HepG2 (cell line): ENCODE results near the gene ADGRL3. TPM values are rescaled to one million over a fixed set of nuclear protein-coding genes. Genes with fewer than 3 reads are reported as not detected.

Experiments used
- ATAC-seq: fragments of 200-7000 bp; cut with Tn5 transposase; 3 replicates; pipeline ENCODE4 v1.9.1; 2020; ENCODE audit warnings: mild to moderate bottlenecking, moderate library complexity
- BruUV-seq: library from RNA; stranded (reverse); fragments of 400-500 nt; replicated peaks from 2 replicates; lab custom pipeline; 2021; lab: Mats Ljungman, UMichigan
- CTCF ChIA-PET: fragments of 300-600 bp; formaldehyde crosslinking; extraction: SDS; loops from one replicate; lab custom pipeline; 2021; ENCODE audit warnings: low total read pairs, inconsistent platforms, low intra/inter-chr PET ratio; lab: Yijun Ruan, JAX
- POLR2A ChIA-PET: fragments of 350-600 bp; sonication (Branson Sonifier 250); formaldehyde crosslinking; loops from one replicate; lab custom pipeline; 2020; ENCODE audit warnings: antibody characterized with exemption, inconsistent platforms; lab: Yijun Ruan, JAX
- DNase-seq: peaks from one replicate; pipeline ENCODE4 v3.0.0-alpha.2; 2015; ENCODE audit warnings: low spot score
- FAIRE-seq: peaks from 3 replicates; lab custom pipeline; 2011; peaks lifted over from hg19 to GRCh38; lab: Jason Lieb, UNC
- H2AFZ ChIP-seq: one replicate; pipeline ENCODE4 v1.6.1; 2011; ENCODE audit warnings: low read length, inconsistent platforms
- H3K27ac ChIP-seq: fragments of 300-600 bp; 3 replicates; pipeline ENCODE4 v1.8.0; 2011; ENCODE audit warnings: mixed run types, mild to moderate bottlenecking, mixed read lengths, low read length, inconsistent platforms; ENCODE audit not compliant: insufficient read depth; ENCODE audit errors: extremely low read length
- H3K27me3 ChIP-seq, 2 experiments: fragments of 200-600 bp in 1 of 2; 2 replicates in 1 of 2; 3 replicates in 1 of 2; pipeline versions ENCODE4 v1.6.0 to v1.8.0; 2011; ENCODE audit warnings: low read length in 2 of 2, mild to moderate bottlenecking in 2 of 2, moderate library complexity in 2 of 2, inconsistent platforms in 1 of 2; ENCODE audit not compliant: insufficient read depth in 2 of 2, control insufficient read depth in 1 of 2
- H3K36me3 ChIP-seq, 2 experiments: fragments of 200-600 bp in 1 of 2; replicated peaks in 1 of 2; 2 replicates in 1 of 2; 3 replicates in 1 of 2; pipeline versions ENCODE4 v1.5.1 to v1.8.0; 2011; ENCODE audit warnings: low read length in 2 of 2, inconsistent platforms in 1 of 2; ENCODE audit not compliant: insufficient read depth in 2 of 2, control insufficient read depth in 1 of 2
- H3K4me1 ChIP-seq: 2 replicates; pipeline ENCODE4 v1.5.1; 2012; ENCODE audit warnings: low read length, inconsistent platforms; ENCODE audit not compliant: insufficient read depth
- H3K4me2 ChIP-seq: 2 replicates; pipeline ENCODE4 v1.6.0; 2011; ENCODE audit warnings: low read depth, low read length, inconsistent platforms
- H3K4me3 ChIP-seq, 3 experiments: fragments of 200-600 bp in 1 of 3; sonication (generic), shearing (Covaris generic) in 1 of 3; replicated peaks in 1 of 3; 2 replicates each; pipeline ENCODE4 v1.5.1; 2011 to 2016; ENCODE audit warnings: low read length in 3 of 3, inconsistent platforms in 2 of 3, low read depth in 2 of 3, mild to moderate bottlenecking in 2 of 3, control low read depth in 1 of 3, mixed read lengths in 1 of 3; ENCODE audit not compliant: insufficient read depth in 1 of 3
- H3K79me2 ChIP-seq: one replicate; pipeline ENCODE4 v1.6.1; 2011; ENCODE audit warnings: low read length, inconsistent platforms; ENCODE audit not compliant: insufficient read depth
- H3K9ac ChIP-seq: 2 replicates; pipeline ENCODE4 v1.6.0; 2011; ENCODE audit warnings: mild to moderate bottlenecking, low read depth, low read length, inconsistent platforms; ENCODE audit not compliant: insufficient read depth
- H3K9me3 ChIP-seq: 2 replicates; pipeline ENCODE4 v1.5.1; 2012; ENCODE audit warnings: mild to moderate bottlenecking, low read length
- H4K20me1 ChIP-seq: 2 replicates; pipeline ENCODE4 v1.6.0; 2011; ENCODE audit warnings: inconsistent platforms, mild to moderate bottlenecking, low read length, moderate library complexity; ENCODE audit not compliant: insufficient read depth
- CC2D1A ChIP-seq: sonication (generic); formaldehyde crosslinking; IDR thresholded peaks from 2 replicates; pipeline ENCODE4 v1.8.1; 2023; ENCODE audit warnings: mild to moderate bottlenecking, missing genetic modification reagents
- MTF1 ChIP-seq: sonication (generic); formaldehyde crosslinking; IDR thresholded peaks from 2 replicates; pipeline ENCODE4 v1.5.0; 2020; ENCODE audit warnings: missing genetic modification reagents
- NCOA5 ChIP-seq: sonication (generic); formaldehyde crosslinking; IDR thresholded peaks from 2 replicates; pipeline ENCODE4 v1.4.0; 2020; ENCODE audit warnings: missing genetic modification reagents
- POGZ ChIP-seq: sonication (generic); formaldehyde crosslinking; IDR thresholded peaks from 2 replicates; pipeline ENCODE4 v1.4.0; 2020; ENCODE audit warnings: mild to moderate bottlenecking, missing genetic modification reagents
- SRSF1 ChIP-seq: fragments of 200-400 bp; formaldehyde crosslinking; optimal IDR thresholded peaks from 2 replicates; pipeline ENCODE3; 2017; ENCODE audit warnings: mild to moderate bottlenecking, low read depth, low read length, moderate library complexity
- STAG1 ChIP-seq: sonication (generic); formaldehyde crosslinking; IDR thresholded peaks from 2 replicates; pipeline ENCODE4 v1.4.0; 2020; ENCODE audit warnings: missing genetic modification reagents
- ZFP91 ChIP-seq: sonication (generic); formaldehyde crosslinking; IDR thresholded peaks from 2 replicates; pipeline ENCODE4 v1.9.0; 2022; ENCODE audit warnings: missing genetic modification reagents, mild to moderate bottlenecking, borderline replicate concordance
- ZNF652 ChIP-seq: IDR thresholded peaks from 2 replicates; pipeline ENCODE4 v1.6.1; 2016; ENCODE audit warnings: low read depth, borderline replicate concordance
- ZNF710 ChIP-seq: sonication (generic); formaldehyde crosslinking; IDR thresholded peaks from 2 replicates; pipeline ENCODE4 v1.5.0; 2020; ENCODE audit warnings: mild to moderate bottlenecking, missing genetic modification reagents, borderline replicate concordance
- ZNF773 ChIP-seq: sonication (generic); formaldehyde crosslinking; IDR thresholded peaks from 2 replicates; pipeline ENCODE4 v1.4.0; 2020; ENCODE audit warnings: missing genetic modification reagents, borderline replicate concordance
- ZSCAN21 ChIP-seq: sonication (generic); formaldehyde crosslinking; IDR thresholded peaks from 2 replicates; pipeline ENCODE4 v1.8.0; 2022; ENCODE audit warnings: mild to moderate bottlenecking, missing genetic modification reagents, moderate library complexity, borderline replicate concordance
- ZSCAN31 ChIP-seq: sonication (generic); formaldehyde crosslinking; IDR thresholded peaks from 2 replicates; pipeline ENCODE4 v1.5.0; 2020; ENCODE audit warnings: low read depth, mild to moderate bottlenecking, missing genetic modification reagents
- ZSCAN9 ChIP-seq: IDR thresholded peaks from 2 replicates; pipeline ENCODE4 v1.6.1; 2016; ENCODE audit warnings: borderline replicate concordance
- in situ Hi-C: cut with HindIII; loops from 2 replicates; pipeline ENCODE4 v1.10.0; 2017; ENCODE audit warnings: low pct_unique_long_range_greater_than_20kb; ENCODE audit not compliant: extremely low pct_ligation_motif_present
- intact Hi-C: fragments of 100-400 bp; cut with micrococcal nuclease; formaldehyde crosslinking; loops from one replicate; pipeline ENCODE4 v1.10.0; 2022; ENCODE audit not compliant: unreplicated experiment
- polyA plus RNA-seq, 8 experiments: library from polyadenylated mRNA; depleted of rRNA in 3 of 8; stranded (reverse) in 7 of 8; unstranded in 1 of 8; fragments of >200 nt; fragmentation: Illumina TruSeq in 4 of 8; extraction: Trizol in 4 of 8; gene quantifications; 2 replicates each; pipeline versions ENCODE4 v1.2.1 to v1.2.3, GENCODE V29; 2011 to 2016; ENCODE audit warnings: low read depth in 4 of 8, missing spikeins in 1 of 8, mixed read lengths in 1 of 8; ENCODE audit not compliant: insufficient read depth in 1 of 8
- total RNA-seq, 5 experiments: library from RNA; depleted of rRNA; stranded (reverse); fragments of >200 nt; fragmentation: Illumina TruSeq; extraction: Trizol; gene quantifications; 2 replicates each; pipeline ENCODE4 v1.2.3, GENCODE V29; 2016; ENCODE audit warnings: low read depth in 1 of 5
- TF ChIP-seq, protein P1 (sequence below): sonication (generic); formaldehyde crosslinking; IDR thresholded peaks from 2 replicates; pipeline ENCODE4 v1.4.0; 2020; ENCODE audit warnings: missing genetic modification reagents, borderline replicate concordance
- TF ChIP-seq, protein P2 (sequence below): sonication (generic); formaldehyde crosslinking; IDR thresholded peaks from 2 replicates; pipeline ENCODE4 v1.8.1; 2023; ENCODE audit warnings: mild to moderate bottlenecking, missing genetic modification reagents

Gene ADGRL3
- total and polyA plus RNA-seq, 2 of the 13 experiments (the other 11 are each of a cell fraction or from before 2014, with no cell fraction given) = 0.04 to 0.05 TPM

DNA sequence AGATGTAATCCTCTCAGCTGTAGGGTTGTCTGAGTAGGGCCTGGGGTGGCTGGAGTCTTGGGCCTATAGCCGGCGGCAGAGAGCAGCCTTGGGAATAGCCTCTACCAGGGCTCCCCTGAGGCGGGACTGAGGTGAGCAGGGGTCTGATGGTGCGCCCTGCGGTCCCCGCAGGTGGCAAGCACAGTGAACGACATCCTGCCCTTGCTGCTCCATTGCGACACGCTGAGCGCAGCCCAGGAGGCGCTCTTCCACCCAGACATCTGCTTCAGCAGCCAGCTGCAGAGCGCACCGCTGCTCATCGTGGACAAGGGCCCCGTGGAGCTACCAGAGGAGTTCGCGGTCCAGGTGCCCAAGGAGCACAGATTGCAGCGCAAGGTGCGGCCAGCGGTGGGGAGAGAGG lies 317.0 kb downstream of the ADGRL3 start (continued):
- TF ChIP-seq, protein P1, sequence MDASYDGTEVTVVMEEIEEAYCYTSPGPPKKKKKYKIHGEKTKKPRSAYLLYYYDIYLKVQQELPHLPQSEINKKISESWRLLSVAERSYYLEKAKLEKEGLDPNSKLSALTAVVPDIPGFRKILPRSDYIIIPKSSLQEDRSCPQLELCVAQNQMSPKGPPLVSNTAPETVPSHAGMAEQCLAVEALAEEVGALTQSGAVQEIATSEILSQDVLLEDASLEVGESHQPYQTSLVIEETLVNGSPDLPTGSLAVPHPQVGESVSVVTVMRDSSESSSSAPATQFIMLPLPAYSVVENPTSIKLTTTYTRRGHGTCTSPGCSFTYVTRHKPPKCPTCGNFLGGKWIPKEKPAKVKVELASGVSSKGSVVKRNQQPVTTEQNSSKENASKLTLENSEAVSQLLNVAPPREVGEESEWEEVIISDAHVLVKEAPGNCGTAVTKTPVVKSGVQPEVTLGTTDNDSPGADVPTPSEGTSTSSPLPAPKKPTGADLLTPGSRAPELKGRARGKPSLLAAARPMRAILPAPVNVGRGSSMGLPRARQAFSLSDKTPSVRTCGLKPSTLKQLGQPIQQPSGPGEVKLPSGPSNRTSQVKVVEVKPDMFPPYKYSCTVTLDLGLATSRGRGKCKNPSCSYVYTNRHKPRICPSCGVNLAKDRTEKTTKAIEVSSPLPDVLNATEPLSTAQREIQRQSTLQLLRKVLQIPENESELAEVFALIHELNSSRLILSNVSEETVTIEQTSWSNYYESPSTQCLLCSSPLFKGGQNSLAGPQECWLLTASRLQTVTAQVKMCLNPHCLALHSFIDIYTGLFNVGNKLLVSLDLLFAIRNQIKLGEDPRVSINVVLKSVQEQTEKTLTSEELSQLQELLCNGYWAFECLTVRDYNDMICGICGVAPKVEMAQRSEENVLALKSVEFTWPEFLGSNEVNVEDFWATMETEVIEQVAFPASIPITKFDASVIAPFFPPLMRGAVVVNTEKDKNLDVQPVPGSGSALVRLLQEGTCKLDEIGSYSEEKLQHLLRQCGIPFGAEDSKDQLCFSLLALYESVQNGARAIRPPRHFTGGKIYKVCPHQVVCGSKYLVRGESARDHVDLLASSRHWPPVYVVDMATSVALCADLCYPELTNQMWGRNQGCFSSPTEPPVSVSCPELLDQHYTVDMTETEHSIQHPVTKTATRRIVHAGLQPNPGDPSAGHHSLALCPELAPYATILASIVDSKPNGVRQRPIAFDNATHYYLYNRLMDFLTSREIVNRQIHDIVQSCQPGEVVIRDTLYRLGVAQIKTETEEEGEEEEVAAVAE = no peak
- TF ChIP-seq ZSCAN31 (CRISPR knock-in tag) (peak; percentile 31; the same call in 1 of the 2 replicates), ZSCAN21 (CRISPR knock-in tag) (no peak), STAG1 (CRISPR knock-in tag) (peak; percentile 67), ZFP91 (CRISPR knock-in tag) (peak; percentile 51; the same call in 1 of the 2 replicates)

DNA sequence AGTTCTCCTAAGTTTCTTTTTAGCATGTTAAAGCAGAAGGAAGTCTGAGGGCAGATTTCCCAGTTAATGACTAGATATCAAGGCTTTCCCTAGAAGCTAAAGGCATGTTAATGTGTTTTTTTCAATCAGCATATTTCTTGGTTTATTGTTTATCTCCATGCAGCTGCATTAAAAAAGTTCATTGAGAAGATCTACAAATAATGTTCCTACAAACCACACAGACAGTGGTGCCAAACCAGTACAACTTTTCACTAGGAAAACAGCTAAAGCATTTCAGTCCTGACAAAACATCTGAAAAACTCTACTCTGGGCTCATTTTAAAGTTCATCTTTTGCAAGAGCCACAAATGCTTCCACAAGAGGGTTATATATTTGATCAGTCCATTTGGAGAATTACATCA lies 320.0 kb downstream of the ADGRL3 start:
- no TSS peak for BruUV-seq
- Histone ChIP-seq H3K27me3 (no peaks in the 10 kb centered on the region), H3K4me2 (no peak overlapping the region), H3K4me3 (no peak overlapping the region), H3K9ac (no peak overlapping the region), H3K9me3 (no peaks in the 10 kb centered on the region), H3K36me3 (no peaks in the 10 kb centered on the region), H2AFZ (no peak overlapping the region), H3K79me2 (no peaks in the 10 kb centered on the region), H3K4me1 (no peaks in the 10 kb centered on the region), H3K27ac (no peak overlapping the region), H4K20me1 (no peaks in the 10 kb centered on the region)
- intact Hi-C loops = no loop called here
- TF ChIP-seq MTF1 = no peak
- TF ChIP-seq, protein P2, sequence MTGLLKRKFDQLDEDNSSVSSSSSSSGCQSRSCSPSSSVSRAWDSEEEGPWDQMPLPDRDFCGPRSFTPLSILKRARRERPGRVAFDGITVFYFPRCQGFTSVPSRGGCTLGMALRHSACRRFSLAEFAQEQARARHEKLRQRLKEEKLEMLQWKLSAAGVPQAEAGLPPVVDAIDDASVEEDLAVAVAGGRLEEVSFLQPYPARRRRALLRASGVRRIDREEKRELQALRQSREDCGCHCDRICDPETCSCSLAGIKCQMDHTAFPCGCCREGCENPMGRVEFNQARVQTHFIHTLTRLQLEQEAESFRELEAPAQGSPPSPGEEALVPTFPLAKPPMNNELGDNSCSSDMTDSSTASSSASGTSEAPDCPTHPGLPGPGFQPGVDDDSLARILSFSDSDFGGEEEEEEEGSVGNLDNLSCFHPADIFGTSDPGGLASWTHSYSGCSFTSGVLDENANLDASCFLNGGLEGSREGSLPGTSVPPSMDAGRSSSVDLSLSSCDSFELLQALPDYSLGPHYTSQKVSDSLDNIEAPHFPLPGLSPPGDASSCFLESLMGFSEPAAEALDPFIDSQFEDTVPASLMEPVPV (CRISPR knock-in tag) = no peak
- no peak for TF ChIP-seq CC2D1A (CRISPR knock-in tag)
- TF ChIP-seq ZNF710 (CRISPR knock-in tag) = no peak
- TF ChIP-seq ZSCAN9 = no peak
- TF ChIP-seq ZNF652 (CRISPR knock-in tag) = no peak
- no peak for TF ChIP-seq NCOA5 (CRISPR knock-in tag)
- no peak for TF ChIP-seq POGZ (CRISPR knock-in tag)
- no peak for TF ChIP-seq SRSF1
- no peak for TF ChIP-seq ZNF773 (CRISPR knock-in tag)
- no peak for TF ChIP-seq STAG1 (CRISPR knock-in tag)
- ChIA-PET POLR2A (no interaction called here), CTCF (no interaction called here)
- ATAC-seq (no peak), DNase-seq (no peak), FAIRE-seq (no peak)
- in situ Hi-C loops = no loop called here
